Ovary (tissue), 9 donors: ENCODE measurements around the gene CHD9NB. TPM values are rescaled to one million over a fixed set of nuclear protein-coding genes. Genes with fewer than 3 reads are reported as not detected.

Experiments
- DNase-seq, 5 donors: peaks; one replicate each; pipeline ENCODE4 v3.0.0-alpha.2; 2019 to 2020
- H3K27ac ChIP-seq, 2 donors: fragments of 200-600 bp; one replicate each; pipeline versions ENCODE4 v1.5.1 to v1.8.0; 2019 to 2022
- H3K27me3 ChIP-seq: fragments of 200-600 bp; one replicate; pipeline ENCODE4 v1.8.0; 2022
- H3K36me3 ChIP-seq: fragments of 200-600 bp; sonication (generic); one replicate; pipeline ENCODE4 v1.5.1; 2019
- H3K4me1 ChIP-seq: one replicate; pipeline ENCODE4 v1.8.1; 2013; ENCODE audit warnings: mild to moderate bottlenecking, moderate library complexity; ENCODE audit not compliant: insufficient read depth
- H3K4me3 ChIP-seq: fragments of 200-600 bp; sonication (generic); one replicate; pipeline ENCODE4 v1.5.1; 2017
- H3K9me3 ChIP-seq, 2 donors: fragments of 200-600 bp in 1 of 2; sonication (generic) in 1 of 2; one replicate each; pipeline versions ENCODE4 v1.5.1 to v1.8.1; 2013 to 2019; ENCODE audit warnings: mild to moderate bottlenecking in 1 of 2, moderate library complexity in 1 of 2
- EP300 ChIP-seq: sonication (generic); formaldehyde crosslinking; IDR thresholded peaks from one replicate; pipeline ENCODE4 v1.6.1; 2017; ENCODE audit warnings: antibody characterized with exemption
- POLR2A ChIP-seq: fragments of 450-650 bp; IDR thresholded peaks from one replicate; pipeline ENCODE4 v1.6.1; 2017; ENCODE audit warnings: antibody characterized with exemption, mild to moderate bottlenecking, moderate library complexity
- WGBS, 3 donors: extraction: QIAGEN DNeasy Blood & Tissue Kit in 1 of 3; methylation state at CpG; one replicate each; pipeline versions ENCODE4 v1.1.5 to v1.1.7; 2013 to 2017; 5-methylcytosine and 5-hydroxymethylcytosine counted together
- intact Hi-C, 4 donors: fragments of 100-400 bp; cut with DNase I; formaldehyde crosslinking; loops; one replicate each; pipeline versions ENCODE4 v1.11.0 to v1.15.1; 2022 to 2023
- polyA plus RNA-seq, 2 donors: library from polyadenylated mRNA; stranded (reverse); fragments of 200-250 nt in 1 of 2; fragments of 350-450 nt in 1 of 2; fragmentation: Illumina TruSeq in 1 of 2; extraction: RNeasy Lipid Tissue Mini Kit (QIAGEN cat#74804) in 1 of 2; gene quantifications; one replicate each; pipeline ENCODE4 v1.2.3, GENCODE V29; 2013 to 2014
- total RNA-seq, 7 donors: library from RNA; depleted of rRNA in 2 of 7; stranded (reverse); fragments of >200 nt in 2 of 7; fragmentation: NEBNext Ultra II Directional in 3 of 7; extraction: Animal tissue kit (Norgen Biotek cat#: 25700) in 3 of 7; gene quantifications; one replicate each; pipeline versions ENCODE4 v1.1.0 to v1.2.4, GENCODE V29; 2016 to 2023
- TF ChIP-seq, protein P1 (sequence below), 3 donors: fragments of 450-650 bp in 2 of 3; fragments of 200-600 bp in 1 of 3; IDR thresholded peaks; one replicate each; pipeline versions ENCODE4 v1.5.1 to v1.8.0; 2016 to 2022; ENCODE audit warnings: antibody characterized with exemption in 3 of 3, mild to moderate bottlenecking in 1 of 3
- donor health status: DM: no; HTN: no; CAD: no; lungs with moderate emphysema.
- donor health status: DM: no; HTN: no; CAD: no.
- donor health status: Bipolar disorder and iron deficiency.
- donor health status: DM: yes; HTN: yes; CAD: no.
- donor health status: DM: no; HTN: no; CAD: no.
- donor health status: DM: yes; HTN: yes; CAD: no.

CHD9NB gene
- total and polyA plus RNA-seq, 9 donors = 0.15 to 91.1 (median 1.6) TPM; not detected in 1

- peaks cover 15% of the 10 kb centered on the region for H3K4me1 ChIP-seq
- H3K9me3 ChIP-seq = no peaks in the 10 kb centered on the region
- H3K36me3 ChIP-seq = no peaks in the 10 kb centered on the region
- no peak overlapping the region for H3K27ac ChIP-seq
- no peaks in the 10 kb centered on the region for H3K27me3 ChIP-seq
- DNase-seq = no peak
- 96% methylated on average over 5 of the region's 5 CpGs for WGBS, 3 donors
- no peak overlapping the region for H3K4me3 ChIP-seq
- intact Hi-C loops = loop anchor here in 1 of 4 donors (5.0 kb wide), 1 partner anchor 39 kb away; no protein-coding TSS in a partner anchor
- TF ChIP-seq POLR2A (no peak), EP300 (no peak)
- TF ChIP-seq, protein P1, sequence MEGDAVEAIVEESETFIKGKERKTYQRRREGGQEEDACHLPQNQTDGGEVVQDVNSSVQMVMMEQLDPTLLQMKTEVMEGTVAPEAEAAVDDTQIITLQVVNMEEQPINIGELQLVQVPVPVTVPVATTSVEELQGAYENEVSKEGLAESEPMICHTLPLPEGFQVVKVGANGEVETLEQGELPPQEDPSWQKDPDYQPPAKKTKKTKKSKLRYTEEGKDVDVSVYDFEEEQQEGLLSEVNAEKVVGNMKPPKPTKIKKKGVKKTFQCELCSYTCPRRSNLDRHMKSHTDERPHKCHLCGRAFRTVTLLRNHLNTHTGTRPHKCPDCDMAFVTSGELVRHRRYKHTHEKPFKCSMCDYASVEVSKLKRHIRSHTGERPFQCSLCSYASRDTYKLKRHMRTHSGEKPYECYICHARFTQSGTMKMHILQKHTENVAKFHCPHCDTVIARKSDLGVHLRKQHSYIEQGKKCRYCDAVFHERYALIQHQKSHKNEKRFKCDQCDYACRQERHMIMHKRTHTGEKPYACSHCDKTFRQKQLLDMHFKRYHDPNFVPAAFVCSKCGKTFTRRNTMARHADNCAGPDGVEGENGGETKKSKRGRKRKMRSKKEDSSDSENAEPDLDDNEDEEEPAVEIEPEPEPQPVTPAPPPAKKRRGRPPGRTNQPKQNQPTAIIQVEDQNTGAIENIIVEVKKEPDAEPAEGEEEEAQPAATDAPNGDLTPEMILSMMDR (IDR thresholded peaks at IDR 0.05) = no peak
Measured at GRCh38 chr16:53093162-53093744, 40.6 kb upstream of the CHD9NB start.

DNA sequence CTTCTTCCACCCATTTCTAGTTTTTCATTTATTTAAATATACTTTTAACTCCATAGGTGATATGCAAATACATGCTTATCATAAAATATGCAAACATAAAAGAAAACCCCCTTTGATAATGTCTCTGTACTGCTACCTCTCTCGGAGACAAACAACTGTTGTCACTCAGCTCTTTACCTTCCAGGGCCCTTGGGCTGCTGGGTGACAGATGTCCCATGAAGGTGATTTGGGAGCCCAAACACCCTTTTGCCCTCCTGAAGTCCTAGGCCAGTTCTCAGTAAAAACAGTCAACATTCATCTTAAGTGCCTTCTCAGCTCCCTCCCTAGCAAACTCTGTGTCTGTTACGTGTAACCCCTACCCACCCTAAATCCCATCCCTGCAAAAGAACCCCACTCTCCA, 39.6 kb upstream of the CHD9NB start:
- Histone ChIP-seq H3K4me1 (peaks cover 15% of the 10 kb centered on the region), H3K27me3 (no peaks in the 10 kb centered on the region), H3K36me3 (no peaks in the 10 kb centered on the region), H3K27ac (no peak overlapping the region), H3K4me3 (no peak overlapping the region), H3K9me3 (no peaks in the 10 kb centered on the region)
- TF ChIP-seq, protein P1 (IDR thresholded peaks at IDR 0.05) = no peak
- TF ChIP-seq EP300 (no peak), POLR2A (no peak)
- WGBS, 3 donors = 69 to 91% (median 87%) methylated on average over 2 of the region's 2 CpGs
- intact Hi-C loops = loop anchor here in 1 of 4 donors (5.0 kb wide), 1 partner anchor 40 kb away; no protein-coding TSS in a partner anchor
- no peak for DNase-seq

DNA sequence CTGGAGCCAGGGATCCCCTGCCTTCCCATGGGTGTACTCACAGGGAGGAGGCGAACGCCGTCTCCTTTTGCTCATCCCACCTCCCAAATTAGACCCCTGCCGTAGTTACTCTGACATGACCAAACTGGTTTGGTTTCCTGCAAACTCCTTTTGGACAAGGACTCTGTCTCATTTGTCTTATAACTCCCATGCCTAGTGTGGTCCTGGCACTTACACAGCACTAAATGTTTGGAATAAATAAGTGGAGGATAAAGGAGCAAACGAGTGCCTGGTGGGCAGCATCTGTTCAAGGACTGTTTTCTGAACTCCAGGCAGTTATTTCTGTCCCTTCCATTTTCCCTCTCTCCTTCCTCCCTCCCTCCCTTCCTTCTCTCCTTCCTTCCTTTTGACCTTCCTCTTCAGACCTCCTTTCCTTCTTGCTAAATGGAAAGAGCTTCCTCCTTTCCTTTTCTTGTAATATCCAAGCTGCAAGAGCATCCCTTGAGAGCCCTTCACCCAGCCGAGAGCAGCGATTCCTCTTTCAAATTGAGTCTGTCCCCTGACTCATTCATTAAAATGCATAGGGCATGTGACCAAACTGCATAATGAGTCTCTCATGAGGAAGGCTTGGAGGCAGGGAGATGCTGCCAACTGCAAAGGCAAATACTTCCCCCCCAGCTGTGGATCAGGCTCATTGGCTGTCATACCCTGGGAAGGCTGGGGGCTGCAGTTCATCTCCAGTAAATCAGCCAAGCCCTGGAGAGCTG, 38.9 kb upstream of the CHD9NB start:
- no peaks in the 10 kb centered on the region for H3K9me3 ChIP-seq
- H3K36me3 ChIP-seq = no peaks in the 10 kb centered on the region
- 14 to 17% (median 15%) methylated on average over 7 of the region's 7 CpGs for WGBS, 3 donors
- peaks cover 15% of the 10 kb centered on the region for H3K4me1 ChIP-seq
- H3K4me3 ChIP-seq = no peak overlapping the region
- no peaks in the 10 kb centered on the region for H3K27me3 ChIP-seq
- peak in 4 of 5 donors; percentile 43 to 54 (median 46) for DNase-seq
- intact Hi-C loops = loop anchor here in 1 of 4 donors (5.0 kb wide), 1 partner anchor 41 kb away; no protein-coding TSS in a partner anchor
- TF ChIP-seq POLR2A (no peak), EP300 (no peak)
- TF ChIP-seq, protein P1 (IDR thresholded peaks at IDR 0.05) = no peak
- peak overlapping the region in 1 of 2 donors; percentile 69 for H3K27ac ChIP-seq

GRCh38 chr16:53090591-53091411, 38.1 kb upstream of the CHD9NB start:
- H3K9me3 ChIP-seq = no peaks in the 10 kb centered on the region
- H3K4me3 ChIP-seq = no peak overlapping the region
- peaks cover 20% of the 10 kb centered on the region for H3K4me1 ChIP-seq
- intact Hi-C loops = loop anchor here in 1 of 4 donors (5.0 kb wide), 1 partner anchor 42 kb away; no protein-coding TSS in a partner anchor
- peak overlapping the region; percentile 16 to 69 for H3K27ac ChIP-seq
- H3K36me3 ChIP-seq = no peaks in the 10 kb centered on the region
- no peaks in the 10 kb centered on the region for H3K27me3 ChIP-seq
- TF ChIP-seq POLR2A = no peak
- TF ChIP-seq EP300 = peak; percentile 23
- TF ChIP-seq, protein P1 (IDR thresholded peaks at IDR 0.05) = no peak
- 1 to 4% (median 2%) methylated on average over 13 of the region's 13 CpGs for WGBS, 3 donors
- peak; percentile 95 to 98 (median 97) for DNase-seq
